ENCODE results near the gene WNT7A.

The WNT7A gene

DNA sequence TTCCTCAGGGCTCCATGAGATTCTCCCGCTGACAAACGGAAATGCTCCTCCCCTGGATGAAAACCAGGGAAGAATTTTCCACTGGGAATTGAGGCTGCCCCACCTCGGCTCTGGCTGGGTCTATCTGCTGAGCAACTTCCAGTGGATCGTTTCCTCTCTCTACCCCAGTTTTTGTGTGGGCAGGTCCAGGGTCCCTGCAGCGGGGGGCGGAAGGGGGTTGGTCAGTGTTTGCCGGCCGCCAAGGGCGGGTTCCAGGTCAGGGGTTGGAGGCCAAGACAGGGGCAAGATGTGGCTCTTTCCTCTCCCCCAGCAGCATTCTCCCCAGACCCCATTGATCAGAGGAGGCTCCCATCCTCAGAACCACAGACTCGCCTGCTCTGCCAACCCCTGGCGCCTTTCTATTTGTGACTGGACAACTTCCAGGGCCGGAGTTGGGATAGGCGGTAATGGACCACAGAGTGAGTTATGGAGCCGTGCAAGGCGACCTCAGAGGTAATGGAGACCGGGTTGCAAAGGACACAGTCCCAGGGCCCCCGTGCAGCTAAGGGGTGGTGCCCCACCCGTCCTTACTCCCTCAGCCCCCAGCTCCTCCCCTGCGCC, 92.2 kb downstream of the WNT7A start:
- no peak overlapping the region for H3K4ac ChIP-seq (ENCODE audit: low read depth, low read length)
- H4K8ac ChIP-seq (ENCODE audit: low read depth, low read length), result no peak overlapping the region
- no peak overlapping the region for H3K4me2 ChIP-seq (ENCODE audit: low read length)
- no peak overlapping the region for H3K27ac ChIP-seq (ENCODE audit: low read depth, low read length)
- no peak overlapping the region for H3K9ac ChIP-seq (ENCODE audit: low read length)
- H3K4me3 ChIP-seq (ENCODE audit: low read depth, low read length), result no peak overlapping the region
- H2AK5ac ChIP-seq (ENCODE audit: low read length), result no peak overlapping the region
- H3K36me3 ChIP-seq (ENCODE audit: control insufficient read depth in 1 of 2, insufficient read depth in 2 of 2, low read length in 2 of 2), result no peaks in the 10 kb centered on the region
- H2BK5ac ChIP-seq (ENCODE audit: low read depth, low read length, poor library complexity), result no peak overlapping the region
- H3K27me3 ChIP-seq (ENCODE audit: insufficient read depth, low read length), result no peaks in the 10 kb centered on the region
- DNase-seq, result no peak
- no peak overlapping the region for H3K14ac ChIP-seq (ENCODE audit: low read length)
- H2BK12ac ChIP-seq (ENCODE audit: low read length), result no peak overlapping the region
- no CpG with 5 or more reads among the region's 19 CpGs for WGBS (ENCODE audit: extremely low coverage, insufficient coverage, insufficient read length)
- H4K12ac ChIP-seq (ENCODE audit: low read depth, low read length), result no peak overlapping the region
- H2AFZ ChIP-seq (ENCODE audit: insufficient read depth, low read length, poor library complexity), result no peak overlapping the region
- no peaks in the 10 kb centered on the region for H3K4me1 ChIP-seq (ENCODE audit: control insufficient read depth in 1 of 2, insufficient read depth in 2 of 2, low read length in 2 of 2)
- no peaks in the 10 kb centered on the region for H3K79me1 ChIP-seq (ENCODE audit: low read length)
- H3K18ac ChIP-seq (ENCODE audit: low read length), result no peak overlapping the region
- H3K9me3 ChIP-seq (ENCODE audit: insufficient read depth, low read depth, low read length), result no peaks in the 10 kb centered on the region
- H4K91ac ChIP-seq (ENCODE audit: low read depth, low read length), result no peak overlapping the region
- no peak overlapping the region for H2BK120ac ChIP-seq (ENCODE audit: insufficient read depth, low read length, poor library complexity)
- H3K79me2 ChIP-seq (ENCODE audit: control insufficient read depth, insufficient read depth, low read length, poor library complexity), result no peaks in the 10 kb centered on the region
- H3K23ac ChIP-seq (ENCODE audit: low read length), result no peak overlapping the region

- Histone ChIP-seq H3K27ac (ENCODE audit: low read depth, low read length) (no peak overlapping the region), H4K12ac (ENCODE audit: low read depth, low read length) (no peak overlapping the region), H3K18ac (ENCODE audit: low read length) (no peak overlapping the region), H3K36me3 (ENCODE audit: control insufficient read depth in 1 of 2, insufficient read depth in 2 of 2, low read length in 2 of 2) (no peaks in the 10 kb centered on the region), H2BK12ac (ENCODE audit: low read length) (no peak overlapping the region), H4K8ac (ENCODE audit: low read depth, low read length) (no peak overlapping the region), H3K9me3 (ENCODE audit: insufficient read depth, low read depth, low read length) (no peaks in the 10 kb centered on the region), H2BK5ac (ENCODE audit: low read depth, low read length, poor library complexity) (no peak overlapping the region), H3K79me1 (ENCODE audit: low read length) (no peaks in the 10 kb centered on the region), H3K4ac (ENCODE audit: low read depth, low read length) (no peak overlapping the region), H3K4me2 (ENCODE audit: low read length) (no peak overlapping the region), H3K27me3 (ENCODE audit: insufficient read depth, low read length) (no peaks in the 10 kb centered on the region), H3K4me3 (ENCODE audit: low read depth, low read length) (no peak overlapping the region), H3K14ac (ENCODE audit: low read length) (no peak overlapping the region), H4K91ac (ENCODE audit: low read depth, low read length) (no peak overlapping the region), H3K4me1 (ENCODE audit: control insufficient read depth in 1 of 2, insufficient read depth in 2 of 2, low read length in 2 of 2) (no peaks in the 10 kb centered on the region), H2BK120ac (ENCODE audit: insufficient read depth, low read length, poor library complexity) (no peak overlapping the region), H2AFZ (ENCODE audit: insufficient read depth, low read length, poor library complexity) (no peak overlapping the region), H2AK5ac (ENCODE audit: low read length) (no peak overlapping the region), H3K23ac (ENCODE audit: low read length) (no peak overlapping the region), H3K9ac (ENCODE audit: low read length) (no peak overlapping the region), H3K79me2 (ENCODE audit: control insufficient read depth, insufficient read depth, low read length, poor library complexity) (no peaks in the 10 kb centered on the region)
- no peak for DNase-seq
- no CpG with 5 or more reads among the region's 10 CpGs for WGBS (ENCODE audit: extremely low coverage, insufficient coverage, insufficient read length)
These were observed 93.1 kb downstream of the WNT7A start for GRCh38 chr3:13786811-13787210.

DNA sequence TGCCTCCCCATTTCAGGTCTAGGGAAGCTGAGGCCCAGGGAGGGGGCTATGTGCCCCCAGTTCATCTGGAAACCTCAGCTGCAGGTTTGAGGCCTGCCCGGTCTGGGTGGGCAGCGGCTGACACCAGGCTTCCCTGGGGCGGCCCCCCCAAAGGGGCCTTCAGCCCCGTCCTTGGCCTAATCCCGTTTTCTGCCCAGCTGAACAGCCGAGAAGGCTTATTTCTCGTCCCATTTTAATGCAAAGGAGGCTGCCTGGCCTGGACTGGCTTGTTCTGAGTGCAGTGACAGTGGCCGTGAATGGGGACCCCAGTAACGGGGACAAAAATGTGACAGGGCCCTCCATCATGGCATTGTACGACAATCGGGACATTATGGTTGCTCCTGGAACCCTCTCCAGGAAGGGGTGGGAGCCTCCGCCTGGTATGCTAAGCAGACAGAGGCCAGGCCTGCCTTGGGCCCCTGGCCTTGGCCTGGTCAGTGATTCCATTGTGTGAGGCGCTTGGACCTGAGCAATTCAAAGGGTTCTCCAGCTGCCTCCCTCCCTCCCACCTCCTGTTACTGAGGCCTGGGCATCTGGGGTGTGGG, 93.9 kb downstream of the WNT7A start:
- H3K9ac ChIP-seq (ENCODE audit: low read length), result no peak overlapping the region
- no CpG with 5 or more reads among the region's 13 CpGs for WGBS (ENCODE audit: extremely low coverage, insufficient coverage, insufficient read length)

GRCh38 chr3:13785351-13785750, 94.5 kb downstream of the WNT7A start:
- Histone ChIP-seq H3K27ac (ENCODE audit: low read depth, low read length) (no peak overlapping the region), H2AK5ac (ENCODE audit: low read length) (no peak overlapping the region), H4K91ac (ENCODE audit: low read depth, low read length) (no peak overlapping the region), H4K8ac (ENCODE audit: low read depth, low read length) (no peak overlapping the region), H3K9ac (ENCODE audit: low read length) (no peak overlapping the region), H3K36me3 (ENCODE audit: control insufficient read depth in 1 of 2, insufficient read depth in 2 of 2, low read length in 2 of 2) (no peaks in the 10 kb centered on the region), H2BK12ac (ENCODE audit: low read length) (no peak overlapping the region), H3K4me2 (ENCODE audit: low read length) (no peak overlapping the region), H3K4me3 (ENCODE audit: low read depth, low read length) (no peak overlapping the region), H2BK120ac (ENCODE audit: insufficient read depth, low read length, poor library complexity) (no peak overlapping the region), H3K18ac (ENCODE audit: low read length) (no peak overlapping the region), H4K12ac (ENCODE audit: low read depth, low read length) (no peak overlapping the region), H2AFZ (ENCODE audit: insufficient read depth, low read length, poor library complexity) (no peak overlapping the region), H3K4ac (ENCODE audit: low read depth, low read length) (no peak overlapping the region), H3K27me3 (ENCODE audit: insufficient read depth, low read length) (no peaks in the 10 kb centered on the region), H3K79me2 (ENCODE audit: control insufficient read depth, insufficient read depth, low read length, poor library complexity) (no peaks in the 10 kb centered on the region), H3K23ac (ENCODE audit: low read length) (no peak overlapping the region), H3K9me3 (ENCODE audit: insufficient read depth, low read depth, low read length) (no peaks in the 10 kb centered on the region), H2BK5ac (ENCODE audit: low read depth, low read length, poor library complexity) (no peak overlapping the region), H3K14ac (ENCODE audit: low read length) (no peak overlapping the region), H3K4me1 (ENCODE audit: control insufficient read depth in 1 of 2, insufficient read depth in 2 of 2, low read length in 2 of 2) (no peaks in the 10 kb centered on the region), H3K79me1 (ENCODE audit: low read length) (no peaks in the 10 kb centered on the region)
- no CpG with 5 or more reads among the region's 7 CpGs for WGBS (ENCODE audit: extremely low coverage, insufficient coverage, insufficient read length)
- no peak for DNase-seq

More for the DNA sequence above, 93.9 kb downstream of the WNT7A start:
- no peaks in the 10 kb centered on the region for H3K36me3 ChIP-seq (ENCODE audit: control insufficient read depth in 1 of 2, insufficient read depth in 2 of 2, low read length in 2 of 2)
- H2BK5ac ChIP-seq (ENCODE audit: low read depth, low read length, poor library complexity), result no peak overlapping the region
- no peak overlapping the region for H4K12ac ChIP-seq (ENCODE audit: low read depth, low read length)
- no peaks in the 10 kb centered on the region for H3K79me2 ChIP-seq (ENCODE audit: control insufficient read depth, insufficient read depth, low read length, poor library complexity)
- no peaks in the 10 kb centered on the region for H3K27me3 ChIP-seq (ENCODE audit: insufficient read depth, low read length)
- H2AK5ac ChIP-seq (ENCODE audit: low read length), result no peak overlapping the region
- H3K18ac ChIP-seq (ENCODE audit: low read length), result no peak overlapping the region
- H3K27ac ChIP-seq (ENCODE audit: low read depth, low read length), result no peak overlapping the region
- no peaks in the 10 kb centered on the region for H3K9me3 ChIP-seq (ENCODE audit: insufficient read depth, low read depth, low read length)
- no peak overlapping the region for H3K4me3 ChIP-seq (ENCODE audit: low read depth, low read length)
- H2BK12ac ChIP-seq (ENCODE audit: low read length), result no peak overlapping the region
- no peak overlapping the region for H2AFZ ChIP-seq (ENCODE audit: insufficient read depth, low read length, poor library complexity)
- no peak overlapping the region for H3K4ac ChIP-seq (ENCODE audit: low read depth, low read length)
- no peak overlapping the region for H4K91ac ChIP-seq (ENCODE audit: low read depth, low read length)
- H3K79me1 ChIP-seq (ENCODE audit: low read length), result no peaks in the 10 kb centered on the region
- no peaks in the 10 kb centered on the region for H3K4me1 ChIP-seq (ENCODE audit: control insufficient read depth in 1 of 2, insufficient read depth in 2 of 2, low read length in 2 of 2)
- no peak overlapping the region for H4K8ac ChIP-seq (ENCODE audit: low read depth, low read length)
- H2BK120ac ChIP-seq (ENCODE audit: insufficient read depth, low read length, poor library complexity), result no peak overlapping the region
- H3K4me2 ChIP-seq (ENCODE audit: low read length), result no peak overlapping the region
- no peak for DNase-seq
- H3K14ac ChIP-seq (ENCODE audit: low read length), result no peak overlapping the region
- no peak overlapping the region for H3K23ac ChIP-seq (ENCODE audit: low read length)
